ENCODE data around the gene CHPF2. TPM values are rescaled to one million over a fixed set of nuclear protein-coding genes. Genes with fewer than 3 reads are reported as not detected.

The CHPF2 gene
- total and polyA plus RNA-seq, 2 of the 13 experiments (the other 11 are each of a cell fraction or from before 2014, with no cell fraction given) = 15.4 to 21.5 TPM

DNA sequence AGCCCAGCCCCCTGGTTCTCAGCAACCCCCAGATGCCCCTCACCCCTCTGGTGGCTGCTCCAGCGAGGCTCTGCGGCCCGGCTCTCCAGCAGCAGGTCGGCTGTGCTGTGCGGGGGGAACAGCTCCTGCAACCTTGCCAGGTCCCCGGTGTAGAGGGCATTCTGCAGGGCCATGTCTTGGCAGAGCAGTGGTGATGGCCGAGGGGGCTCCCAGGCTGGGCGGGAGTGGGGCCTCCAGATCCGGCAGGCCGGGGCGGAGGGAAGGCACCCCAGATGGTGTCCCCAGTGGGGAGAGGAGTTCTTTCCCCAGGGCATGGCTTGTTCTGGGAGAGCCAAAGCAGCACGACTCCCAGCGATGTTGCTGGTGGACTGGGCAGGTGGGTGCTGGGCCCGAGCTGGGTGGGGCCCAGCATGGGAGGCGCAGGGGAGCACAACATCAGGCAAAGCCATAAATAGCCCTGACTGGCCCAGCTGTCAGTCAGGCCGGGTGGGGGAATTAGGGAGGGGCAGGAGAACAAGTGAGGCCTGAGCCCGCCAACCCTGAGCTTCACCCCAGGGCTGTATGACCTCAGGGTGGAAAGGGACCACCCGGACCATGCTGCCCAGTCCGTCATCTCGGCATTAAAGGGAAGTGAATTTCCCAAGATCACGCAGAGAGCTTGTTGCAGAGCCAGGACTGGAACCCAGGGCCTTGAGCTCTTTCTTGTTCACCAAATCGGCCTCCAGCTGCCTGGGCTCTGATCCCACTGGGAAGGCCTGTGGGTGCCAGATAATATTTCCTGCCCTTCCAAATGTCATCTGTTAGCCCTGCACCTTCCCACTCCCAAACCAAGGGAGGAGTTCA is 44.7 kb upstream of the CHPF2 start:
- Histone ChIP-seq H3K4me3 (replicated peaks in 1 of 3; ENCODE audit: insufficient read depth in 1 of 3, low read depth in 2 of 3, low read length in 3 of 3) (no peak overlapping the region), H3K27me3 (ENCODE audit: control insufficient read depth in 1 of 2, insufficient read depth in 2 of 2, low read length in 2 of 2) (peaks cover 3 to 42% of the 10 kb centered on the region in 2 experiments; a peak in 3 of 5 replicates), H3K4me2 (ENCODE audit: low read depth, low read length) (no peak overlapping the region), H3K9me3 (ENCODE audit: low read length) (no peaks in the 10 kb centered on the region), H3K4me1 (ENCODE audit: insufficient read depth, low read length) (no peaks in the 10 kb centered on the region), H4K20me1 (ENCODE audit: insufficient read depth, low read length) (no peaks in the 10 kb centered on the region), H2AFZ (ENCODE audit: low read length) (no peak overlapping the region), H3K79me2 (ENCODE audit: insufficient read depth, low read length) (no peaks in the 10 kb centered on the region), H3K27ac (ENCODE audit: extremely low read length, insufficient read depth, low read length) (no peak overlapping the region), H3K36me3 (replicated peaks in 1 of 2; ENCODE audit: control insufficient read depth in 1 of 2, insufficient read depth in 2 of 2, low read length in 2 of 2) (no peaks in the 10 kb centered on the region), H3K9ac (ENCODE audit: insufficient read depth, low read depth, low read length) (no peak overlapping the region)
- ATAC-seq (peak; percentile 10; the same call in 1 of the 3 replicates), DNase-seq (ENCODE audit: low spot score) (no peak), FAIRE-seq (no peak)
- CTCF ChIA-PET (ENCODE audit: low intra/inter-chr PET ratio, low total read pairs) = no interaction called here
- in situ Hi-C loops (cut with HindIII; ENCODE audit: extremely low pct_ligation_motif_present, low pct_unique_long_range_greater_than_20kb) = no loop called here
- POLR2A ChIA-PET = no interaction called here
- intact Hi-C loops (cut with micrococcal nuclease; ENCODE audit: unreplicated experiment) = no loop called here
- TF ChIP-seq, protein P1, sequence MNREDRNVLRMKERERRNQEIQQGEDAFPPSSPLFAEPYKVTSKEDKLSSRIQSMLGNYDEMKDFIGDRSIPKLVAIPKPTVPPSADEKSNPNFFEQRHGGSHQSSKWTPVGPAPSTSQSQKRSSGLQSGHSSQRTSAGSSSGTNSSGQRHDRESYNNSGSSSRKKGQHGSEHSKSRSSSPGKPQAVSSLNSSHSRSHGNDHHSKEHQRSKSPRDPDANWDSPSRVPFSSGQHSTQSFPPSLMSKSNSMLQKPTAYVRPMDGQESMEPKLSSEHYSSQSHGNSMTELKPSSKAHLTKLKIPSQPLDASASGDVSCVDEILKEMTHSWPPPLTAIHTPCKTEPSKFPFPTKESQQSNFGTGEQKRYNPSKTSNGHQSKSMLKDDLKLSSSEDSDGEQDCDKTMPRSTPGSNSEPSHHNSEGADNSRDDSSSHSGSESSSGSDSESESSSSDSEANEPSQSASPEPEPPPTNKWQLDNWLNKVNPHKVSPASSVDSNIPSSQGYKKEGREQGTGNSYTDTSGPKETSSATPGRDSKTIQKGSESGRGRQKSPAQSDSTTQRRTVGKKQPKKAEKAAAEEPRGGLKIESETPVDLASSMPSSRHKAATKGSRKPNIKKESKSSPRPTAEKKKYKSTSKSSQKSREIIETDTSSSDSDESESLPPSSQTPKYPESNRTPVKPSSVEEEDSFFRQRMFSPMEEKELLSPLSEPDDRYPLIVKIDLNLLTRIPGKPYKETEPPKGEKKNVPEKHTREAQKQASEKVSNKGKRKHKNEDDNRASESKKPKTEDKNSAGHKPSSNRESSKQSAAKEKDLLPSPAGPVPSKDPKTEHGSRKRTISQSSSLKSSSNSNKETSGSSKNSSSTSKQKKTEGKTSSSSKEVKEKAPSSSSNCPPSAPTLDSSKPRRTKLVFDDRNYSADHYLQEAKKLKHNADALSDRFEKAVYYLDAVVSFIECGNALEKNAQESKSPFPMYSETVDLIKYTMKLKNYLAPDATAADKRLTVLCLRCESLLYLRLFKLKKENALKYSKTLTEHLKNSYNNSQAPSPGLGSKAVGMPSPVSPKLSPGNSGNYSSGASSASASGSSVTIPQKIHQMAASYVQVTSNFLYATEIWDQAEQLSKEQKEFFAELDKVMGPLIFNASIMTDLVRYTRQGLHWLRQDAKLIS (CRISPR knock-in tag; IDR thresholded peaks at IDR 0.05) = no peak
- TF ChIP-seq FOXP1 (IDR thresholded peaks at IDR 0.05) = no peak
- TF ChIP-seq FOXP1 (CRISPR knock-in tag; IDR thresholded peaks at IDR 0.05) = no peak
- TF ChIP-seq ZNF460 (CRISPR knock-in tag; IDR thresholded peaks at IDR 0.05; ENCODE audit: borderline replicate concordance) = no peak
- no TSS peak for BruUV-seq (replicated peaks)
- WGBS (ENCODE audit: low lambda C conversion rate) = 38% methylated on average over 15 of the region's 22 CpGs

DNA sequence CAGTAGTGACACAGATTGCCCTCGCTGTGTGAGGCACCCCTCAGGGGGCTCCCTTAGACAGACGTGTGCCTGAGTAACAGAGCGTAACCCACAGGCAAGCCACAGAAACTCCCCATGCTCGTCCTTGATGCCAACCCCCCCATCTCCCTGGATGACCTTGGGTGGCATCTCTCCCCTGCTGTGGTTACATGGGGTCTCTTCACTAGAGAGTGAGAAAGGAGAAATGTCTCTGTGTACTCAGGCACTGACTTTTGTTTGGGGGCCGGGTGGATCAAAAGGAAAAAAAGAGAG is 44.1 kb upstream of the CHPF2 start:
- peaks cover 4 to 44% of the 10 kb centered on the region in 2 experiments; a peak in 4 of 5 replicates for H3K27me3 ChIP-seq (ENCODE audit: control insufficient read depth in 1 of 2, insufficient read depth in 2 of 2, low read length in 2 of 2)
- no peaks in the 10 kb centered on the region for H3K79me2 ChIP-seq (ENCODE audit: insufficient read depth, low read length)
- no peak overlapping the region for H2AFZ ChIP-seq (ENCODE audit: low read length)
- no peaks in the 10 kb centered on the region for H3K36me3 ChIP-seq (replicated peaks in 1 of 2; ENCODE audit: control insufficient read depth in 1 of 2, insufficient read depth in 2 of 2, low read length in 2 of 2)
- no peaks in the 10 kb centered on the region for H3K9me3 ChIP-seq (ENCODE audit: low read length)
- DNase-seq (ENCODE audit: low spot score) = no peak
- H3K9ac ChIP-seq (ENCODE audit: insufficient read depth, low read depth, low read length) = no peak overlapping the region
- no peak overlapping the region for H3K27ac ChIP-seq (ENCODE audit: extremely low read length, insufficient read depth, low read length)
- no peaks in the 10 kb centered on the region for H3K4me1 ChIP-seq (ENCODE audit: insufficient read depth, low read length)
- H4K20me1 ChIP-seq (ENCODE audit: insufficient read depth, low read length) = no peaks in the 10 kb centered on the region
- WGBS (ENCODE audit: low lambda C conversion rate) = 10% methylated on average over 4 of the region's 5 CpGs
- no peak overlapping the region for H3K4me2 ChIP-seq (ENCODE audit: low read depth, low read length)
- in situ Hi-C loops (cut with HindIII; ENCODE audit: extremely low pct_ligation_motif_present, low pct_unique_long_range_greater_than_20kb) = no loop called here
- POLR2A ChIA-PET = no interaction called here
- CTCF ChIA-PET (ENCODE audit: low intra/inter-chr PET ratio, low total read pairs) = no interaction called here
- no TSS peak for BruUV-seq (replicated peaks)
- no peak overlapping the region for H3K4me3 ChIP-seq (replicated peaks in 1 of 3; ENCODE audit: insufficient read depth in 1 of 3, low read depth in 2 of 3, low read length in 3 of 3)
- intact Hi-C loops (cut with micrococcal nuclease; ENCODE audit: unreplicated experiment) = no loop called here
- ATAC-seq = no peak
- no peak for FAIRE-seq
- no peak for TF ChIP-seq JUNB (CRISPR knock-in tag; IDR thresholded peaks at IDR 0.05; ENCODE audit: borderline replicate concordance)
- TF ChIP-seq, protein P2, sequence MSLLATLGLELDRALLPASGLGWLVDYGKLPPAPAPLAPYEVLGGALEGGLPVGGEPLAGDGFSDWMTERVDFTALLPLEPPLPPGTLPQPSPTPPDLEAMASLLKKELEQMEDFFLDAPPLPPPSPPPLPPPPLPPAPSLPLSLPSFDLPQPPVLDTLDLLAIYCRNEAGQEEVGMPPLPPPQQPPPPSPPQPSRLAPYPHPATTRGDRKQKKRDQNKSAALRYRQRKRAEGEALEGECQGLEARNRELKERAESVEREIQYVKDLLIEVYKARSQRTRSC (CRISPR knock-in tag; IDR thresholded peaks at IDR 0.05; ENCODE audit: low read depth) = no peak
- no peak for TF ChIP-seq KDM4B (CRISPR knock-in tag; IDR thresholded peaks at IDR 0.05)
- TF ChIP-seq, protein P3, sequence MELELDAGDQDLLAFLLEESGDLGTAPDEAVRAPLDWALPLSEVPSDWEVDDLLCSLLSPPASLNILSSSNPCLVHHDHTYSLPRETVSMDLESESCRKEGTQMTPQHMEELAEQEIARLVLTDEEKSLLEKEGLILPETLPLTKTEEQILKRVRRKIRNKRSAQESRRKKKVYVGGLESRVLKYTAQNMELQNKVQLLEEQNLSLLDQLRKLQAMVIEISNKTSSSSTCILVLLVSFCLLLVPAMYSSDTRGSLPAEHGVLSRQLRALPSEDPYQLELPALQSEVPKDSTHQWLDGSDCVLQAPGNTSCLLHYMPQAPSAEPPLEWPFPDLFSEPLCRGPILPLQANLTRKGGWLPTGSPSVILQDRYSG (CRISPR knock-in tag; IDR thresholded peaks at IDR 0.05) = no peak
- TF ChIP-seq ZBTB8A (CRISPR knock-in tag; IDR thresholded peaks at IDR 0.05; ENCODE audit: borderline replicate concordance, low read depth) = no peak
- TF ChIP-seq CENPT (CRISPR knock-in tag; IDR thresholded peaks at IDR 0.05; ENCODE audit: low read depth) = no peak
- no peak for TF ChIP-seq CCDC6 (CRISPR knock-in tag; IDR thresholded peaks at IDR 0.05)
- no peak for TF ChIP-seq ZNF446 (CRISPR knock-in tag; IDR thresholded peaks at IDR 0.05)

Data from HepG2 (cell line).